Measurements from ENCODE around the gene PIP5K1B. TPM values are rescaled to one million over a fixed set of nuclear protein-coding genes. Genes with fewer than 3 reads are reported as not detected.

PIP5K1B gene
- total RNA-seq, 1 experiment from 2014 or later, result 5.2 TPM

DNA sequence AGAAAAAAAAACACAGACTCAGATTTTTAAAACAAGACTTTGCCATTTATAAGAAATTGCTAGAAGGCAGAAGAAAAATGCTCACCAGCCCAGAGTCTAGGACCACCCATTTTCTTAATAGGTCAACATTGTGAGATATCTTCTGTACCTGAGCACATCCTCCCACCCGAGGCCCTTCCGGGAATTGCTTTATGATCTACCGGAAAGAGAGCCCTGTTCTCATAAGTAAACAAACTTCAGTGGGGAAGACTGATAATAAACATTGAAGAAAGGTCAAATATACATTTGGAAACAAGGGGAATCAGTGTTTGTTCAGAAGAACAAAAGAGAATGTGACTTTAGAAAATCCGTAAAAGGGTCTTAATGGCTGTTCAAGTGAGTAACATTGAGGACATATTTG is 264.5 kb downstream of the PIP5K1B start:
- ATAC-seq, result no peak
- Mint-ChIP-seq H3K27ac (no peak overlapping the region), H3K9me3 (no peaks in the 10 kb centered on the region), H3K36me3 (no peaks in the 10 kb centered on the region), H3K4me3 (no peak overlapping the region), H3K27me3 (ENCODE audit: low read depth) (no peaks in the 10 kb centered on the region), H3K4me1 (peaks cover 5% of the 10 kb centered on the region)
- TF ChIP-seq ETV6 (CRISPR knock-in tag; IDR thresholded peaks at IDR 0.05) (no peak), GABPB1 (CRISPR knock-in tag; IDR thresholded peaks at IDR 0.05) (peak; percentile 66)
- ChIA-PET POLR2A (no interaction called here), CTCF (interaction anchor here (1.1 kb wide), 1 partner anchor 11 kb away, joined by 3 read pairs; no protein-coding TSS in a partner anchor)
- no peak for DNase-seq (ENCODE audit: low spot score)

DNA sequence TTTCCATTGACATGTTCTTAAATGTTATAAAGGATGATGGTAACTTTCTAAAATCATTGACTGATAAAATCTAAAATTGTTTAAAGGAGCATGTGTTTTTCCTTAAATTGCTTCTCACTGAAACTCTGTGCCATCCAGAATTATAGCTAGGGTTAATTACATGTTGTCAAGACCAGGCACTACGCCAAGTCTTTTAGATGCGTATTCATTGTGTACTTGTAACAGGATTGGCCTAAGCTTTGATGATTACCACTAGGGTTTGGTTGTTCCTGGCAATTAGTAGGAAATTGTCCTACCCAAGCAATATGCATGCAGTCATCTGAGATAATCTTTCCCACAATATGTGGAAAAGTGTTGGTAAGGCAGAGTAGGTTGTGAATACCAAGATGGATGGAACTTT is 265.1 kb downstream of the PIP5K1B start:
- H3K4me1 Mint-ChIP-seq, result peaks cover 5% of the 10 kb centered on the region
- no peaks in the 10 kb centered on the region for H3K9me3 Mint-ChIP-seq
- no peak for TF ChIP-seq TEAD4 (CRISPR knock-in tag; IDR thresholded peaks at IDR 0.05)
- TF ChIP-seq CREM (CRISPR knock-in tag; IDR thresholded peaks at IDR 0.05), result no peak
- no peak for TF ChIP-seq RELA (CRISPR knock-in tag; IDR thresholded peaks at IDR 0.05; ENCODE audit: borderline replicate concordance)
- TF ChIP-seq, protein P1, sequence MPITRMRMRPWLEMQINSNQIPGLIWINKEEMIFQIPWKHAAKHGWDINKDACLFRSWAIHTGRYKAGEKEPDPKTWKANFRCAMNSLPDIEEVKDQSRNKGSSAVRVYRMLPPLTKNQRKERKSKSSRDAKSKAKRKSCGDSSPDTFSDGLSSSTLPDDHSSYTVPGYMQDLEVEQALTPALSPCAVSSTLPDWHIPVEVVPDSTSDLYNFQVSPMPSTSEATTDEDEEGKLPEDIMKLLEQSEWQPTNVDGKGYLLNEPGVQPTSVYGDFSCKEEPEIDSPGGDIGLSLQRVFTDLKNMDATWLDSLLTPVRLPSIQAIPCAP (CRISPR knock-in tag; IDR thresholded peaks at IDR 0.05), result no peak
- TF ChIP-seq ZNF121 (CRISPR knock-in tag; IDR thresholded peaks at IDR 0.05), result no peak
- no peak for TF ChIP-seq JUN (CRISPR knock-in tag; IDR thresholded peaks at IDR 0.05)
- no peak for TF ChIP-seq GABPB1 (CRISPR knock-in tag; IDR thresholded peaks at IDR 0.05)
- TF ChIP-seq ZNF671 (CRISPR knock-in tag; IDR thresholded peaks at IDR 0.05), result no peak
- TF ChIP-seq CBFB (CRISPR knock-in tag; IDR thresholded peaks at IDR 0.05; ENCODE audit: low read depth), result no peak
- no peak for TF ChIP-seq SP1 (CRISPR knock-in tag; conservative IDR thresholded peaks at IDR 0.05)
- TF ChIP-seq, protein P2, sequence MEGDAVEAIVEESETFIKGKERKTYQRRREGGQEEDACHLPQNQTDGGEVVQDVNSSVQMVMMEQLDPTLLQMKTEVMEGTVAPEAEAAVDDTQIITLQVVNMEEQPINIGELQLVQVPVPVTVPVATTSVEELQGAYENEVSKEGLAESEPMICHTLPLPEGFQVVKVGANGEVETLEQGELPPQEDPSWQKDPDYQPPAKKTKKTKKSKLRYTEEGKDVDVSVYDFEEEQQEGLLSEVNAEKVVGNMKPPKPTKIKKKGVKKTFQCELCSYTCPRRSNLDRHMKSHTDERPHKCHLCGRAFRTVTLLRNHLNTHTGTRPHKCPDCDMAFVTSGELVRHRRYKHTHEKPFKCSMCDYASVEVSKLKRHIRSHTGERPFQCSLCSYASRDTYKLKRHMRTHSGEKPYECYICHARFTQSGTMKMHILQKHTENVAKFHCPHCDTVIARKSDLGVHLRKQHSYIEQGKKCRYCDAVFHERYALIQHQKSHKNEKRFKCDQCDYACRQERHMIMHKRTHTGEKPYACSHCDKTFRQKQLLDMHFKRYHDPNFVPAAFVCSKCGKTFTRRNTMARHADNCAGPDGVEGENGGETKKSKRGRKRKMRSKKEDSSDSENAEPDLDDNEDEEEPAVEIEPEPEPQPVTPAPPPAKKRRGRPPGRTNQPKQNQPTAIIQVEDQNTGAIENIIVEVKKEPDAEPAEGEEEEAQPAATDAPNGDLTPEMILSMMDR (IDR thresholded peaks at IDR 0.05), result no peak
- TF ChIP-seq, protein P3, sequence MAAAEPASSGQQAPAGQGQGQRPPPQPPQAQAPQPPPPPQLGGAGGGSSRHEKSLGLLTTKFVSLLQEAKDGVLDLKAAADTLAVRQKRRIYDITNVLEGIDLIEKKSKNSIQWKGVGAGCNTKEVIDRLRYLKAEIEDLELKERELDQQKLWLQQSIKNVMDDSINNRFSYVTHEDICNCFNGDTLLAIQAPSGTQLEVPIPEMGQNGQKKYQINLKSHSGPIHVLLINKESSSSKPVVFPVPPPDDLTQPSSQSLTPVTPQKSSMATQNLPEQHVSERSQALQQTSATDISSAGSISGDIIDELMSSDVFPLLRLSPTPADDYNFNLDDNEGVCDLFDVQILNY (CRISPR knock-in tag; IDR thresholded peaks at IDR 0.05), result no peak
- no peak for TF ChIP-seq ZNF138 (CRISPR knock-in tag; conservative IDR thresholded peaks at IDR 0.05)
- no peak for TF ChIP-seq ZNF317 (CRISPR knock-in tag; IDR thresholded peaks at IDR 0.05; ENCODE audit: borderline replicate concordance, low read depth)
- TF ChIP-seq, protein P4, sequence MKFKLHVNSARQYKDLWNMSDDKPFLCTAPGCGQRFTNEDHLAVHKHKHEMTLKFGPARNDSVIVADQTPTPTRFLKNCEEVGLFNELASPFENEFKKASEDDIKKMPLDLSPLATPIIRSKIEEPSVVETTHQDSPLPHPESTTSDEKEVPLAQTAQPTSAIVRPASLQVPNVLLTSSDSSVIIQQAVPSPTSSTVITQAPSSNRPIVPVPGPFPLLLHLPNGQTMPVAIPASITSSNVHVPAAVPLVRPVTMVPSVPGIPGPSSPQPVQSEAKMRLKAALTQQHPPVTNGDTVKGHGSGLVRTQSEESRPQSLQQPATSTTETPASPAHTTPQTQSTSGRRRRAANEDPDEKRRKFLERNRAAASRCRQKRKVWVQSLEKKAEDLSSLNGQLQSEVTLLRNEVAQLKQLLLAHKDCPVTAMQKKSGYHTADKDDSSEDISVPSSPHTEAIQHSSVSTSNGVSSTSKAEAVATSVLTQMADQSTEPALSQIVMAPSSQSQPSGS (CRISPR knock-in tag; IDR thresholded peaks at IDR 0.05; ENCODE audit: borderline replicate concordance, low read depth), result no peak
- H3K4me3 Mint-ChIP-seq, result no peak overlapping the region
- ChIA-PET POLR2A (no interaction called here), CTCF (interaction anchor here (1.1 kb wide), 1 partner anchor 10 kb away, joined by 3 read pairs; no protein-coding TSS in a partner anchor)
- no peaks in the 10 kb centered on the region for H3K27me3 Mint-ChIP-seq (ENCODE audit: low read depth)
- no peak overlapping the region for H3K27ac Mint-ChIP-seq
- DNase-seq (ENCODE audit: low spot score) (no peak), ATAC-seq (no peak)
- no peaks in the 10 kb centered on the region for H3K36me3 Mint-ChIP-seq

DNA sequence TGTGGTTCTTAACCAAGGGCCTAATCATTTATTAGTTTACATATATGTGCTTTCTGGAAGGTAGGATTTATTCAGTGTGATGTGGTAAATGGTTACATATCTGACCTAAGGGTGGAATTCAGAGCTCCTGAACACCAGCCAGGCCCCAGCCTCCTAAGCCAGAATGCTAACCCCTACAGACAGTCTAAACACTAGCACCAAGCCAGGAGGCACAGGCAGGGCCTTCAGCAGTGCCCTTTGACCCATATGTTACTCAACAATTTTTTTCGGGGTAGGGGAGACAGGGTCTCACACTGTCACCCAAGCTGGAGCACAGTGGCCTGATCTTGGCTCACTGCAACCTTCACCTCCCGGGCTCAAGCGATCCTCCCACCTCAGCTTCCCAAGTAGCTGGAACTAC is 268.6 kb downstream of the PIP5K1B start:
- Mint-ChIP-seq H3K9me3 (peaks cover 19% of the 10 kb centered on the region), H3K4me3 (no peak overlapping the region), H3K27ac (no peak overlapping the region), H3K27me3 (ENCODE audit: low read depth) (no peaks in the 10 kb centered on the region), H3K36me3 (peaks cover 18% of the 10 kb centered on the region), H3K4me1 (peaks cover 5% of the 10 kb centered on the region)
- no peak for ATAC-seq
- DNase-seq (ENCODE audit: low spot score), result no peak
- CTCF ChIA-PET, result interaction anchor here (1.2 to 1.4 kb wide), 2 partner anchors 26 to 129 kb away, joined by 3 to 5 read pairs; no protein-coding TSS in a partner anchor
- POLR2A ChIA-PET, result no interaction called here
- no peak for TF ChIP-seq GTF2I (CRISPR knock-in tag; conservative IDR thresholded peaks at IDR 0.05)
- no peak for TF ChIP-seq ZNF232 (CRISPR knock-in tag; IDR thresholded peaks at IDR 0.05)
- no peak for TF ChIP-seq MXD4 (CRISPR knock-in tag; IDR thresholded peaks at IDR 0.05; ENCODE audit: borderline replicate concordance)

All from WTC11 (cell line).